IPS DF 6.9 (cell line): ENCODE data around the gene PRR14.
"Not testable (repeated sequence)": the region's sequence is repeated elsewhere in the genome, so short reads cannot be mapped to it uniquely, and the experiment has no call there.

Experiments
- DNase-seq: peaks from one replicate; pipeline ENCODE4 v3.0.0-alpha.2; 2013; ENCODE audit warnings: low read depth, low spot score
- H3K27ac ChIP-seq: one replicate; pipeline ENCODE4 v1.5.1; 2013; ENCODE audit warnings: low read length, control low read depth
- H3K27me3 ChIP-seq: 2 replicates; pipeline ENCODE4 v1.6.1; 2013; ENCODE audit warnings: mild to moderate bottlenecking, low read length; ENCODE audit not compliant: control insufficient read depth, insufficient read depth
- H3K36me3 ChIP-seq: 2 replicates; pipeline ENCODE4 v1.6.1; 2013; ENCODE audit warnings: low read length; ENCODE audit not compliant: control insufficient read depth, insufficient read depth
- H3K4me1 ChIP-seq: 2 replicates; pipeline ENCODE4 v1.6.1; 2013; ENCODE audit warnings: low read length; ENCODE audit not compliant: control insufficient read depth, insufficient read depth
- H3K4me3 ChIP-seq: 2 replicates; pipeline ENCODE4 v1.5.1; 2013; ENCODE audit warnings: mild to moderate bottlenecking, low read length
- H3K9me3 ChIP-seq: 2 replicates; pipeline ENCODE4 v1.6.1; 2013; ENCODE audit warnings: low read length, inconsistent platforms; ENCODE audit not compliant: control insufficient read depth, insufficient read depth
- WGBS: extraction: QIAGEN DNeasy Blood & Tissue Kit; methylation state at CpG from one replicate; pipeline ENCODE4 v1.1.7; 2013; ENCODE audit warnings: mixed read lengths, missing lambda C conversion rate; ENCODE audit not compliant: insufficient read length, insufficient coverage; 5-methylcytosine and 5-hydroxymethylcytosine counted together

PRR14 gene

DNA sequence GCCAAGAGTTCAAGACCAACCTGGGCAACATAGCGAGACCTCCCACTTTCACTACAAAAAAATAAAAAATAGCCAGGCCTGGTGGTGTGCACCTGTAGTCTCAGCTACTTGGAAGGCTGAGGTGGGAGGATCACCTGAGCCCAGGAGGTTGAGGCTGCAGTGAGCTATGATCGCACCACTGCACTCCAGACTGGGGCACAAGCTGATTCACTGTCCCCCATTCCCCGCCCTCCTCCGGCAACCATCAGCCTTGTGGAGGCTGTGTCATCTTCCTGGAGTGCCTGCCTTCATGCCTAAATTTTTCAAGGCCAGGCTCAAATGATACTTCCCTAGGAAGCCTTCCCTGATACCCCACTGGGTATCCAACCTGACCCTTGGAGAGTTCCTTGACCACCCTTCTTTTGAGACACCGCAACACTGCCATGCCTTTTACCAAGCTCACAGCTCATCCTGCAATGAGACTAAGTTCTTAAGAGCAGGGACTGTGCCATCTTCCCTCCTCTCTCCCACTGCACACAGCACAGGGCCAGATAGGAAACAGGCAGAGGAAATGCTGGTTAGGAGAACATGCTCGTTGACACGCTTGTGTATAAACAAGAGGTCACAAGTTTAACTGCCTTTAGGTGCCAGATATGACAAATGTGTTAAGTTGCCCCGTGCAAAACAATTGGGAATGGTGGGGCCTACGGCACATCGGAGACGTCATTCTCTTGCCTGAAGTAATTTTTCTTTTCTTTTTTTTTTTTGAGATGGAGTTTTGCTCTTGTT, 44.4 kb downstream of the PRR14 start:
- DNase-seq, result no peak
- no CpG with 5 or more reads among the region's 11 CpGs for WGBS
- no peak overlapping the region for H3K27ac ChIP-seq
- no peaks in the 10 kb centered on the region for H3K9me3 ChIP-seq
- peaks cover 3% of the 10 kb centered on the region for H3K4me1 ChIP-seq
- H3K36me3 ChIP-seq, result no peaks in the 10 kb centered on the region
- H3K4me3 ChIP-seq, result no peak overlapping the region
- H3K27me3 ChIP-seq, result peaks cover 32% of the 10 kb centered on the region

DNA sequence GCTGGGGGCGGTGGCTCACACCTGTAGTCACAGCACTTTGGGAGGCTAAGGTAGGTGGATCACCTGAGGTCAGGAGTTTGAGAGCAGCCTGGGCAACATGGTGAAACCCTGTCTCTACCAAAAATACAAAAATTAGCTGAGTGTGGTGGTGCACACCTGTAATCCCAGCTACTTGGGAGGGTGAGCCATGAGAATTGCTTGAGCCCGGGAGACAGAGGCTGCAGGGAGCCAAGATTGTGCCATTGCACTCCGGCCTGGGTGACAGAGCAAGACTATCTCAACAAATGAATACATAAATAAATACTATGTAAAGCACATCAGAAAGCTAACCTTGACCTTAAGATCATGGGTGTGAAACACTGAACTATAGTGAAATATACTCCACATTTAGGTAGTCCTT, 45.9 kb downstream of the PRR14 start:
- not testable (repeated sequence) for H3K27ac ChIP-seq, H3K4me3 ChIP-seq, H3K4me1 ChIP-seq, DNase-seq, H3K9me3 ChIP-seq, H3K36me3 ChIP-seq
- peaks cover 18% of the 10 kb centered on the region for H3K27me3 ChIP-seq
- WGBS, result no CpG with 5 or more reads among the region's 3 CpGs

DNA sequence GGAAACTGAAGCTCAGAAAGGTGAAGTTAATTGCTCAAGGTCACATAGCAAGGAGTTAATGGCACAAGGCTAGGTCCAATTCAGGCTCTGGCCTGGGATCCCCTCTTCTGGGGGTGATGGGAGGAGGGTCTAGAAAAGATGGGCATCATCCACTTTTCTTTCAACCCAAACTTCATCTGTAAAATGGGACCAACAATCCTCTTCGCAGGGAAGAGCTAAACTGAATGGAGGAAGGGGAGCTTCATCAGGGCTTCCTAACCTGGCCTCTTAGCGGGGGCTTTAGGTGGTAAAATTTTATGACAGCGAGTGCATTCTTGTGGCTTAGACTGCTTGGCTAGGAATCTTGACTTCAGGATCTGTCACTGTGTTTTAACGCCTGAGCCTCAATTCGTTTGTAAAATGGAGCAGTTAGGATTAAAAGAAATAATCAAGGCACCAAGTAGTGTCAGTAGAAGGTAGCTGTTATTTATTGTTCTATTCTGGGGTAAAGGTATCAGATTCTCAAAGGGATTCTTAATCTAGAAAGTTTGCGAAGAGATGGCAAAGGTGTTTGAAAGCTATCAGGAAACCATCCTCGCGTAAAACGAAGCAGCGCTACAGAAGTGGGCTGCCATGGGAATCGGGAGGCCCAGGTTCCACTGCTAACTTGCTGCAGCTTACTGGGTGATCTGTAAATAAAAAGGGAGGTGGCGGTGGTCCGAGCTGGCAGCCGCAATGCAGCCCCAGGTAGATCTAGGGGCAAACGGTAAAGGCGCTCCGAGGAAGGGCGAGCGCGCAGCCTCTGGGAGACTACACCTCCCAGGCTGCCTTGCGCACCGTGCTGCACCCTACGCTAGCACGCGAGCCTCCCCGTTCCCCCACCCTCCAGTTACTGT, 46.7 kb downstream of the PRR14 start:
- no CpG with 5 or more reads among the region's 26 CpGs for WGBS
- peak overlapping the region; percentile 65; the same call in 1 of the 2 replicates for H3K4me3 ChIP-seq
- peaks cover 11% of the 10 kb centered on the region for H3K27me3 ChIP-seq
- no peak overlapping the region for H3K27ac ChIP-seq
- DNase-seq, result no peak
- H3K36me3 ChIP-seq, result 0 out of 2 replicates have a peak, but pooled peaks cover 6% of the 10 kb centered on the region
- no peaks in the 10 kb centered on the region for H3K9me3 ChIP-seq
- H3K4me1 ChIP-seq, result peaks cover 1% of the 10 kb centered on the region

DNA sequence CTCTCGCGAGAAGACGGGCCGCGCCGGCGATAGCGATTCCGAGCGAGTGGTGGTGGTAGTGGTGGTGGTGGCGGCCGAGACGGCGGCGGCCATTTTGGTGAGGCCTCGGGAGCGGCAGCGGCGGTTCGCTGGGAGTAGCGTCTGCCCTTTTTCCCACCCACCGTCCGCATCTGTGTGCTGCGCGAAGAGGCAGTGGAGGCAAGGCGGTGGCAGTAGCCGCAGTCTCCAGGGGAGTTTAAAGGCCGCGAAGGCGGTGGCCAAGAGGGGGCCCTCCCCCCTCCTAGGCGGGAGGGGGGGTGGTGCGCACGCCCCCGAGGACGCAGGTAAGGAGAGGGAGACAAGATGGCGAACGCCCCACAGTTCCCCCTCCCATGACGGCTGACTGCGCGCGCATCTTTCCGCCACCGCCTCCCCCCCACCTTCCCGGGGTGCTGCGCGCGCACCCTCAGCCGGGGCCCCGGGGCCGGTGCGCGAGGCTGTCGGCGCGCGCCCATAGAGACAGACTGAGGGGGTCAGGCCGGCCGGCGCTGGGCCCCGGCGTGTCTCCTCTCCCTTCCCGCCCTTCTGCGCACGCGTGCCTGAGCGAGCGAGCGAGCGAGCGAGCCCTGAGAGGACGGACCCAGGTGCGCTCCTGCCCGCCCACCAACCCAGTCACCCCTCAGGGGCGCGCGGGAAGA, 47.5 kb downstream of the PRR14 start:
- WGBS, result no CpG with 5 or more reads among the region's 76 CpGs

DNA sequence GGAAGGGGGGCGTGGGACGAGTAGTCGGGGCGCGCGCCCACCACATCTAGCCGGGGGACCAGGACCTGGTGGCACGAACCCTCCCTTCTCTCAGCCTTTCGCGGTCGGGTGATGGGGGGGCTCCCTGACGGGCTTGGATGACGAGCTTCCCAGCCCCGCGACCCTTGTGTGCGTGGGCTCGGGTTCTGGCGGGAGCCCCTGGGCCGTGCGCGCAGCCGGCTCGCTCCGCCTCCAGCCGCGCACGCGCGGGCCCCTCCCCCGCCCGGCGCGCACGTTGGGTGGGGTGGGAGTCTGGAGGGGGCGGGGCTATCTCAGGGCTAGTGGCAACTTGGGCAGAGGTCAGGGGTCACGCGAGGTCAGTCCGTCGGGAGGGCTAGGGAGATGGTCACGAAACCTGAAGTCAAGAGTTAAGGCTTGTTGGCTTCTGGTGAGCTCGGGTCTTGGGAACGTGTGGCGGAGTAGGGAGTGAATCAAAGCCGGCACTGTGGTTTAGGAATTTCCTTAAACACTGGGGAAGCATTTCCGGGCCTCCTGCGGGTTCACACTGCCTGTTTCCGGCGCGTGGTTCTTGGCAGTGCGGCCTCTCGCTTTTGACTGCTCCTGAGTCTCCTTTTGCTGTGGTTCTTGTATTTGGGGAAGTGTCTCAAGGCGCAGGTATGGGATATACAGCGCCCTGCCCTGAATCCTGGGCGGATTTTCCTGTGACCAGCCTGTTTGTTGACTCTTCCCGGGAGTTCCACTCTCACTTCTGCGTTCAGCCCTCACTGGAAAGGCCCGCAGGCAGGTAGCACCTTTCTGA, 48.3 kb downstream of the PRR14 start, which contains the start of gene SRCAP:
SRCAP (plus strand) TSS at position 356 of the 799 bp plus-strand sequence. CDS start 1,654 bp downstream, outside the sequence.
- H3K27me3 ChIP-seq, result no peaks in the 10 kb centered on the region; the same call in 1 of the 2 replicates
- peaks cover 12% of the 10 kb centered on the region for H3K36me3 ChIP-seq
- H3K4me1 ChIP-seq, result peaks cover 1% of the 10 kb centered on the region
- DNase-seq, result peak; percentile 50
- WGBS, result no CpG with 5 or more reads among the region's 57 CpGs
- H3K9me3 ChIP-seq, result no peaks in the 10 kb centered on the region
- no peak within 1 kb of the TSS for H3K27ac ChIP-seq
- H3K4me3 ChIP-seq, result peak within 1 kb of the TSS; percentile 65

More for the DNA sequence above, 47.5 kb downstream of the PRR14 start:
- Histone ChIP-seq H3K27me3 (peaks cover 5% of the 10 kb centered on the region), H3K9me3 (no peaks in the 10 kb centered on the region), H3K36me3 (peaks cover 9% of the 10 kb centered on the region; the same call in 1 of the 2 replicates), H3K4me1 (peaks cover 1% of the 10 kb centered on the region), H3K27ac (no peak overlapping the region), H3K4me3 (peak overlapping the region; percentile 65)
- peak; percentile 85 for DNase-seq

DNA sequence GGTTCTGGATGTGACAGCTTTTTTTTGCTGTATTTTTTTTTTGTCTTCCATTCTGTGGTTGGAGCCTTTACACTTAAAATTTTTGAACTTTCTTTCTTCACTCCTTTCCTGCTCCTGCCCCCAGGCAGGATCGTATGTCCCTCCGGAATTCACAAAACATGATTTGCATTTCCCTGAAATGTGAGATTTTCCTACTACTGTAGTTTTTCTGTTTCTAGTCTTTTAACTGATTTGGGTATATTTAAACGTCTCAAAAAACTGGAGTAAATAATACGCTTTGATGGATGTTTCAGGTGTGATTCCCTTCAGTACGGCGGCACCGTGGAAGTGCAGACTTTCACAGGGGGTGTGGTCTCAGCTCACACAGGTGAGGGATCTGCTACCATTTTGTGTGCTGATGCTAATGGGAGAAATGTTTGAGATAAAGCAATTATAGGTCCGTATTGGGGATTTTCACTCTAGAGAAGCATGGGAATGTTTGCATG, 48.9 kb downstream of the PRR14 start:
- H3K4me3 ChIP-seq, result peak overlapping the region; percentile 65; the same call in 1 of the 2 replicates
- no peak overlapping the region for H3K27ac ChIP-seq
- H3K27me3 ChIP-seq, result no peaks in the 10 kb centered on the region; the same call in 1 of the 2 replicates
- no CpG with 5 or more reads among the region's 8 CpGs for WGBS
- peaks cover 12% of the 10 kb centered on the region for H3K36me3 ChIP-seq
- H3K4me1 ChIP-seq, result peaks cover 1% of the 10 kb centered on the region
- H3K9me3 ChIP-seq, result no peaks in the 10 kb centered on the region
- DNase-seq, result no peak

DNA sequence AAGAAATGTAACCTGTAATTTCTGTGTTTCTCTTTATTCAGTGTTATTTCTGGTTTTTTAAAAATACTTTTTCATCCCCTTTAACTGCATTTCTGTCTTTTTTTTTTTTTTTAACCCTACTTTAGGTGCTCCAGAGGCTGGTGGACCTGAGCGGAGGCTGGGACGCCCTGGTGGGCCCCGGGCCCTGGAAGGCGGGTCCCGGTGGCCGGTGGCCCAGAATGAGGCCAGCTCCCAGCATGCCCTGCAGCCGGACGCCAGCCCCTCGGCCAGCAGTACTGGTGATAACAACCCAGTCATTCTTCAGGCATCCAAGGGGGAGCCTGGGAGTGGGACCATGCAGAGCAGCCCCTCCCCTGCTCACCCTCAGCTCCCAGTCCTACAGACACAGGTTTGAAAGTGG, 49.7 kb downstream of the PRR14 start:
- peaks cover 1% of the 10 kb centered on the region for H3K4me1 ChIP-seq
- peaks cover 15% of the 10 kb centered on the region for H3K36me3 ChIP-seq
- no peaks in the 10 kb centered on the region for H3K27me3 ChIP-seq
- no peak for DNase-seq
- WGBS, result no CpG with 5 or more reads among the region's 9 CpGs
- H3K4me3 ChIP-seq, result no peak overlapping the region
- no peaks in the 10 kb centered on the region for H3K9me3 ChIP-seq
- no peak overlapping the region for H3K27ac ChIP-seq

DNA sequence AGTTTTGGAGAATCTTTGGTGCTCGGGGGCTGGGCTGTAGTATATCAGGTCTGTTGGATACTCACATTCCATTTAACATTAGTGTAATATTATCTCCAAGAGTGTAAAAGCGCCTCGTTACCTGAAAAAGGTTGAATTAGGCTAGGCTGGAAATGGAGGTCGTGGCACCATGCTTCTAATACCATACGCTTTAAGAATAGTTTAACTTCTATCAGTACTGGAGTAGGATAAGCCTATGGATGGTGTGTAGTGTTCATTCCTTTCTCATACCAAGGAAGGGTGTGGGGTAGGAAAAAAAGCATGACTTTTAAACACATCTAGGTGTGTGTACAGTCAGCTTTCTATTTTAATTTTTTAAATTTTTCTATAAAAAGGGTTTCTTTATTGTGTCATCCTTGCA, 50.2 kb downstream of the PRR14 start:
- DNase-seq, result no peak
- H3K36me3 ChIP-seq, result peaks cover 15% of the 10 kb centered on the region

DNA sequence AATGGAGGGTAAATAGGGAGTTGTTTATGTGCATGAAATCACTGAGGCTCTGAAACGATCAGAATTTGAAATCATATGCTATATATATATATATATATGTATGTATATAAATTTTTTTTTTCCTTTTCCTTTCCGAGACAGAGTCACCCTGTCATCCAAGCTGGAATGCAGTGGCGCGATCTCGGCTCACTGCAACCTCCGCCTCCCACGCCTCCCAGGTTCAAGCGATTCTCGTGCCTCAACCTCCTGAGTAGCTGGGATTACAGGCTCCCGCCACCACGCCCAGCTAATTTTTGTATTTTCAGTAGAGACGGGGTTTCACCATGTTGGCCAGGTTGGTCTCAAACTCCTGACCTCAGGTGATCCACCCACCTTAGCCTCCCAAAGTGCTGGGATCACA, 52.3 kb downstream of the PRR14 start:
- H3K27me3 ChIP-seq, H3K27ac ChIP-seq, DNase-seq, H3K4me1 ChIP-seq, H3K9me3 ChIP-seq, H3K4me3 ChIP-seq: not testable (repeated sequence)
- no CpG with 5 or more reads among the region's 12 CpGs for WGBS
- H3K36me3 ChIP-seq, result peaks cover 32% of the 10 kb centered on the region

More for the DNA sequence above, 50.2 kb downstream of the PRR14 start:
- H3K4me3 ChIP-seq, result no peak overlapping the region
- no CpG with 5 or more reads among the region's 5 CpGs for WGBS
- no peaks in the 10 kb centered on the region for H3K27me3 ChIP-seq
- peaks cover 1% of the 10 kb centered on the region for H3K4me1 ChIP-seq
- H3K27ac ChIP-seq, result no peak overlapping the region
- H3K9me3 ChIP-seq, result no peaks in the 10 kb centered on the region
